Transverse colon (tissue), 4 donors: ENCODE results near the gene CTNND2.

Experiments
- EP300 ChIP-seq: sonication (generic); formaldehyde crosslinking; IDR thresholded peaks from one replicate; pipeline ENCODE4 v1.6.1; 2017; ENCODE audit warnings: antibody characterized with exemption, low read depth
- POLR2A ChIP-seq: fragments of 450-650 bp; IDR thresholded peaks from one replicate; pipeline ENCODE4 v1.6.1; 2016; ENCODE audit warnings: antibody characterized with exemption, mild to moderate bottlenecking, moderate library complexity
- POLR2AphosphoS5 ChIP-seq, 3 donors: sonication (generic); formaldehyde crosslinking; IDR thresholded peaks; one replicate each; pipeline ENCODE4 v1.6.1; 2016; ENCODE audit warnings: antibody characterized with exemption in 3 of 3
- TF ChIP-seq, protein P1 (sequence below), 5 experiments: fragments of 200-600 bp in 3 of 5; fragments of 450-650 bp in 2 of 5; sonication (generic) in 3 of 5; IDR thresholded peaks; 1 replicate in 2 of 5; 2 replicates in 3 of 5; pipeline ENCODE4 v1.5.1; 2016 to 2017; ENCODE audit warnings: antibody characterized with exemption in 5 of 5, inconsistent platforms in 3 of 5, mild to moderate bottlenecking in 2 of 5, moderate library complexity in 1 of 5

DNA sequence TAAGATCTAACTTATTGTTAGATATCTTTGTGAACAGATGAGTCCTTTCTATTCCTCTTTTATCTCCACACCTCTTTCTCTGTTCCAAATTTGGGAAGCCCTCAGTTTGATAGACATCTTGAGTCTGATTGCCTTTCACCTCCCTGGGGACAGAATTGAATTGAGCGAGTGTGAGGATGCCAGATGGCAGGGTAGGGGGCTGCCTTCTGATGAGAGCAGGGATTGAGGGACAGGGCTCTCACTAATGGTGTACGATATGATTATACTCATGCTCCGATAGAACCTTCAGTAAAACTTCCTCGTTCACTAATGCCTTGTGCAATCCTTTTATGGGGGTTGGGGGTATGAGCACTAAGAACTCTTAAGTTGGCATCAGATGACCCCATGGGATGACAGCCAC lies 971.1 kb downstream of the CTNND2 start:
- TF ChIP-seq, protein P1, sequence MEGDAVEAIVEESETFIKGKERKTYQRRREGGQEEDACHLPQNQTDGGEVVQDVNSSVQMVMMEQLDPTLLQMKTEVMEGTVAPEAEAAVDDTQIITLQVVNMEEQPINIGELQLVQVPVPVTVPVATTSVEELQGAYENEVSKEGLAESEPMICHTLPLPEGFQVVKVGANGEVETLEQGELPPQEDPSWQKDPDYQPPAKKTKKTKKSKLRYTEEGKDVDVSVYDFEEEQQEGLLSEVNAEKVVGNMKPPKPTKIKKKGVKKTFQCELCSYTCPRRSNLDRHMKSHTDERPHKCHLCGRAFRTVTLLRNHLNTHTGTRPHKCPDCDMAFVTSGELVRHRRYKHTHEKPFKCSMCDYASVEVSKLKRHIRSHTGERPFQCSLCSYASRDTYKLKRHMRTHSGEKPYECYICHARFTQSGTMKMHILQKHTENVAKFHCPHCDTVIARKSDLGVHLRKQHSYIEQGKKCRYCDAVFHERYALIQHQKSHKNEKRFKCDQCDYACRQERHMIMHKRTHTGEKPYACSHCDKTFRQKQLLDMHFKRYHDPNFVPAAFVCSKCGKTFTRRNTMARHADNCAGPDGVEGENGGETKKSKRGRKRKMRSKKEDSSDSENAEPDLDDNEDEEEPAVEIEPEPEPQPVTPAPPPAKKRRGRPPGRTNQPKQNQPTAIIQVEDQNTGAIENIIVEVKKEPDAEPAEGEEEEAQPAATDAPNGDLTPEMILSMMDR (IDR thresholded peaks at IDR 0.05) = no peak
- TF ChIP-seq EP300 (no peak), POLR2A (no peak), POLR2AphosphoS5 (IDR thresholded peaks at IDR 0.05) (no peak)
